Measurements from ENCODE around the gene ADCY9. TPM values are rescaled to one million over a fixed set of nuclear protein-coding genes. Genes with fewer than 3 reads are reported as not detected.
A peak's percentile ranks its signal among the peaks of the same experiment; 100 is the strongest.

The ADCY9 gene
- total and polyA plus RNA-seq, 10 donors: 0.70 to 23.0 (median 11.8) TPM

DNA sequence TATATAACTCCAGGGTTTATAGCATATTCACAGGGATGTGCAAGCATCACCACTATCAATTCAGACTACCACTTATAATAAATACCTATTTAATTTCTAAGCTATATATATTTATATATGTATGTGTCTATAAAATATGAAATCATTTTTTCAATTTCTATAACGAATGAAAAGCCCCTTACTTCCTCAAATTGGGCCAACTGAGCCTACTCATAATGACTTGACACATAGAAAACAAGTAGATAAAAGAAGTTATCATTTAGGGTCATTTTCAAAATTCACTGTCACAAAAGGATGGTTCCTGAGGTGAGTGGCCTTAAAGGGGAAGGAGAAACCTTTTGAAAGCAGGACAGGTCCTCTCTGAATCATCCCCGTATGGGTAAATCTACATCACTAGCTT lies 114.1 kb downstream of the ADCY9 start:
- no peaks in the 10 kb centered on the region for H3K9me3 ChIP-seq
- H3K4me3 ChIP-seq: no peak overlapping the region
- DNase-seq: no peak
- H3K36me3 ChIP-seq: no peaks in the 10 kb centered on the region
- peaks cover 0 to 18% (median 6%) of the 10 kb centered on the region in 6 donors for H3K4me1 ChIP-seq
- TF ChIP-seq POLR2A (IDR thresholded peaks at IDR 0.05) (no peak), POLR2AphosphoS5 (IDR thresholded peaks at IDR 0.05) (no peak)
- TF ChIP-seq, protein P1, sequence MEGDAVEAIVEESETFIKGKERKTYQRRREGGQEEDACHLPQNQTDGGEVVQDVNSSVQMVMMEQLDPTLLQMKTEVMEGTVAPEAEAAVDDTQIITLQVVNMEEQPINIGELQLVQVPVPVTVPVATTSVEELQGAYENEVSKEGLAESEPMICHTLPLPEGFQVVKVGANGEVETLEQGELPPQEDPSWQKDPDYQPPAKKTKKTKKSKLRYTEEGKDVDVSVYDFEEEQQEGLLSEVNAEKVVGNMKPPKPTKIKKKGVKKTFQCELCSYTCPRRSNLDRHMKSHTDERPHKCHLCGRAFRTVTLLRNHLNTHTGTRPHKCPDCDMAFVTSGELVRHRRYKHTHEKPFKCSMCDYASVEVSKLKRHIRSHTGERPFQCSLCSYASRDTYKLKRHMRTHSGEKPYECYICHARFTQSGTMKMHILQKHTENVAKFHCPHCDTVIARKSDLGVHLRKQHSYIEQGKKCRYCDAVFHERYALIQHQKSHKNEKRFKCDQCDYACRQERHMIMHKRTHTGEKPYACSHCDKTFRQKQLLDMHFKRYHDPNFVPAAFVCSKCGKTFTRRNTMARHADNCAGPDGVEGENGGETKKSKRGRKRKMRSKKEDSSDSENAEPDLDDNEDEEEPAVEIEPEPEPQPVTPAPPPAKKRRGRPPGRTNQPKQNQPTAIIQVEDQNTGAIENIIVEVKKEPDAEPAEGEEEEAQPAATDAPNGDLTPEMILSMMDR (IDR thresholded peaks at IDR 0.05 in 8 of 11, conservative IDR thresholded peaks at IDR 0.05 in 3 of 11): no peak
- intact Hi-C loops (cut with DNase I; ENCODE audit: low total_unique reads): no loop called here
- H3K27me3 ChIP-seq (replicated peaks in 1 of 7): no peaks in the 10 kb centered on the region
- WGBS, 5 donors: 58 to 67% (median 61%) methylated on average over 2 of the region's 2 CpGs
- H3K27ac ChIP-seq: no peak overlapping the region

DNA sequence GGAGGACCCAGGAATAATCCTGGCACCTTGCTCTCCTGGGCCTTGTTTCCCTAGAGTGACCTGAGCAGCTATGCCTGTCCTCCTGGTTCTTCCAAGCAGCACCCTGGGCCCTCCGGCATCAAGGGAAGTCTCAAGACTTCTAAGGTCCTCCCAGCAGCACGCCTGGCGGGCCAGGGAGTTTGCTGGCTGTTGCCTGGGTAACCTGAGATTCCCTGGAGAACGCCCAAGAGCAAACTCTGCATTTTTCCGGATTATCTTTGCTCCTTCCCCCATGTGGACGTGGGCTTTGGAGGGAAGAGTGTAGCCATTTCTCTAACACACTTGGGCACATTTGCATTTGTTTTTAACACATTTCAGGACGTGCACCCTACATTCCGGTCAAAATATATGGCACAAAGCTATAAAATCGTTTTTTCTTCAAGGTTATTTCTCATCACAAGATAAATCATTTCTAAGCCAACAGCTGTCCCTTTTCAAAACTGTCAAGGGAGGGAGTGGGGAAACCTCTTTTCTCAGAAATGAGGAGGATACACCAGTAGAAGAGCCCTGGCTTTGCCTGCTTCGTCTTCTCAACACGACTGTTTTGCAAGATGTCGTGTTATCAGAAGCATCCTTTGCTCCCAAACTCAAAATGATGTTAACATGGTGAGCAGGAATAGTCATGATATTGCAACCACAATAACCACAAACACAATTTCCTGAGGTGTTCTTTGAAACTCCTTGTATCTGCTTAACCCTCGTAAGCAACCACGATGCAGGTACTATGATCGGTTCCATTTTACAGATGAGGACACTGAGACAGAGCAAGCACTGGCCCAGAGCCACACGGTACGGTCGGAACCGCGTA lies 116.5 kb downstream of the ADCY9 start:
- H3K9me3 ChIP-seq: no peaks in the 10 kb centered on the region
- peak overlapping the region in 4 of 8 donors; percentile 19 to 34 (median 24) for H3K27ac ChIP-seq
- WGBS, 5 donors: 65 to 74% (median 71%) methylated on average over 20 of the region's 20 CpGs
- DNase-seq: no peak
- intact Hi-C loops (cut with DNase I; ENCODE audit: low total_unique reads): no loop called here
- H3K27me3 ChIP-seq (replicated peaks in 1 of 7): no peaks in the 10 kb centered on the region
- no peak overlapping the region for H3K4me3 ChIP-seq
- H3K36me3 ChIP-seq: no peaks in the 10 kb centered on the region
- TF ChIP-seq, protein P1 (IDR thresholded peaks at IDR 0.05 in 8 of 11, conservative IDR thresholded peaks at IDR 0.05 in 3 of 11): no peak
- TF ChIP-seq POLR2A (IDR thresholded peaks at IDR 0.05) (no peak), POLR2AphosphoS5 (IDR thresholded peaks at IDR 0.05) (no peak)
- H3K4me1 ChIP-seq: peaks cover 0 to 18% (median 6%) of the 10 kb centered on the region in 6 donors

DNA sequence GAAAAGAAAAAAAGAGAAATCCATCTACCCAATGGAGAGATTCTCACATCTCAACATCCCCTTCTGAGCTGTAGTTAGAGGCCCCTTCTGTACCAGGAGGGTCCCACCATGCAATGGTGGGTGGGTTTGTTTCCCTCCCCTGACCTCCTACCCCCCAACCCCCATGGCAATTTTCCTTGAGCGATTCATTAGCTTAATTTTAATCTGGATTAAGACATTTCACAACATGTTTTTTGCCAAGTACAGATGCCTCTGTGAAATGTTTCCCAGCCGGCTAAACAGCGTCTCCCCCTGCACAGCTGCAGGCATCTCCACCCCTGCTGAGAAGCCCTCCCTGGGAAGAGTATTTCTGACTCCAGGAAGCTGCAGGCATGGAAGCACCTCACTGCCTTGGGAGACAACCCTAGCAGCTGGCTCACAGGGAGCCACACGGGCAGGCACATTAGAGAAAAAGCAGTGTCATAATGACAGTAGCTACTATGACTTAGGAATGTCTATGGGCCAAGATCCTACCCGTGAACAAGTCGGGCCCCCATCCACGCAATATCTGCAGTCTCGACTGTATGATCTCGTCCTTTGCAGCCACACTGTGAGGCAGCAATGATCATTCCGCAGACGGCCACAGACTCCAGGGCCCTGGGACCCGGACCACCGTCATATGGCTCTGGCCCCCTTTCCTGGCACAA lies 117.3 kb downstream of the ADCY9 start:
- peak overlapping the region in 4 of 8 donors; percentile 19 to 34 (median 24) for H3K27ac ChIP-seq
- H3K36me3 ChIP-seq: no peaks in the 10 kb centered on the region
- no peaks in the 10 kb centered on the region for H3K9me3 ChIP-seq
- peaks cover 0 to 18% (median 6%) of the 10 kb centered on the region in 6 donors for H3K4me1 ChIP-seq
- intact Hi-C loops (cut with DNase I; ENCODE audit: low total_unique reads): no loop called here
- DNase-seq: no peak
- no peaks in the 10 kb centered on the region for H3K27me3 ChIP-seq (replicated peaks in 1 of 7)
- no peak overlapping the region for H3K4me3 ChIP-seq
- TF ChIP-seq, protein P1 (IDR thresholded peaks at IDR 0.05 in 8 of 11, conservative IDR thresholded peaks at IDR 0.05 in 3 of 11): no peak
- TF ChIP-seq POLR2A (IDR thresholded peaks at IDR 0.05) (no peak), POLR2AphosphoS5 (IDR thresholded peaks at IDR 0.05) (no peak)
- whole genome bisulfite sequencing, 5 donors: 78 to 84% (median 83%) methylated on average over 13 of the region's 13 CpGs

All from spleen (tissue), 11 donors.